ENCODE results near the gene B4GALT4. TPM values are rescaled to one million over a fixed set of nuclear protein-coding genes. Genes with fewer than 3 reads are reported as not detected.

The B4GALT4 gene
- total RNA-seq, 1 donor from 2014 or later = 21.8 TPM

Other genes with a start within 250 kb of the B4GALT4 start
- gene IGSF11, start 206.0 kb downstream of the B4GALT4 start, total RNA-seq = not detected in 2 replicates
- not detected in 2 replicates for gene TEX55, start 94.7 kb downstream of the B4GALT4 start, total RNA-seq
- 0.24 TPM in 1 of 2 replicates, not detected in the other for gene UPK1B, start 67.3 kb downstream of the B4GALT4 start, total RNA-seq
- 49.7 and 51.0 TPM in 2 replicates for gene ARHGAP31, start 53.5 kb upstream of the B4GALT4 start, total RNA-seq
- gene TMEM39A, start 222.7 kb upstream of the B4GALT4 start, total RNA-seq = 51.5 and 58.0 TPM in 2 replicates
- gene POGLUT1, start 228.1 kb upstream of the B4GALT4 start, total RNA-seq = 20.0 and 22.1 TPM in 2 replicates